Mammary epithelial cell (primary cell): Measurements from ENCODE around the gene IFIT1B.

Experiments used
- CTCF ChIP-seq, 2 donors: IDR thresholded peaks in 1 of 2; conservative IDR thresholded peaks in 1 of 2; 2 replicates each; pipeline ENCODE4 v1.5.1; 2011 to 2012; ENCODE audit warnings: inconsistent platforms in 2 of 2, low read length in 2 of 2, mild to moderate bottlenecking in 2 of 2, control low read depth in 1 of 2, low read depth in 1 of 2; ENCODE audit not compliant: insufficient read depth in 1 of 2; ENCODE audit errors: extremely low read depth in 1 of 2
- EZH2 ChIP-seq: IDR thresholded peaks from 2 replicates; pipeline ENCODE4 v1.6.1; 2012; ENCODE audit warnings: low read length, inconsistent platforms, borderline replicate concordance

GRCh38 chr10:89357096-89357495 is 20.8 kb upstream of the IFIT1B start:
- no peak for TF ChIP-seq EZH2
- no peak for TF ChIP-seq CTCF (conservative IDR thresholded peaks at IDR 0.05 in 1 of 2, IDR thresholded peaks at IDR 0.05 in 1 of 2; ENCODE audit: extremely low read depth in 1 of 2, insufficient read depth in 1 of 2, low read depth in 1 of 2, low read length in 2 of 2)
